Memory B cell (primary cell): ENCODE results near the gene CREM.

ENCODE experiments used
- ATAC-seq: fragments of 150-1000 bp; cut with Tn5 transposase; 2 replicates; pipeline ENCODE4 v1.10.0; 2021; ENCODE audit warnings: low read depth, mild to moderate bottlenecking, moderate library complexity
- DNase-seq, 2 donors: peaks; one replicate each; pipeline ENCODE4 v3.0.0; 2022; ENCODE audit warnings: low spot score in 2 of 2
- H3K27ac Mint-ChIP-seq: one replicate; pipeline ENCODE4 v1.8.0; 2022; ENCODE audit warnings: mild to moderate bottlenecking, moderate library complexity, mixed read lengths
- H3K27me3 Mint-ChIP-seq: one replicate; pipeline ENCODE4 v1.8.0; 2022; ENCODE audit warnings: mixed read lengths
- H3K36me3 Mint-ChIP-seq: one replicate; pipeline ENCODE4 v1.8.0; 2022; ENCODE audit warnings: mild to moderate bottlenecking, mixed read lengths
- H3K4me1 Mint-ChIP-seq: one replicate; pipeline ENCODE4 v1.8.0; 2022; ENCODE audit warnings: mixed read lengths
- H3K4me3 Mint-ChIP-seq: one replicate; pipeline ENCODE4 v1.8.0; 2022; ENCODE audit warnings: mild to moderate bottlenecking, moderate library complexity, mixed read lengths
- H3K9me3 Mint-ChIP-seq: one replicate; pipeline ENCODE4 v1.8.0; 2022; ENCODE audit warnings: mixed read lengths

The CREM gene

DNA sequence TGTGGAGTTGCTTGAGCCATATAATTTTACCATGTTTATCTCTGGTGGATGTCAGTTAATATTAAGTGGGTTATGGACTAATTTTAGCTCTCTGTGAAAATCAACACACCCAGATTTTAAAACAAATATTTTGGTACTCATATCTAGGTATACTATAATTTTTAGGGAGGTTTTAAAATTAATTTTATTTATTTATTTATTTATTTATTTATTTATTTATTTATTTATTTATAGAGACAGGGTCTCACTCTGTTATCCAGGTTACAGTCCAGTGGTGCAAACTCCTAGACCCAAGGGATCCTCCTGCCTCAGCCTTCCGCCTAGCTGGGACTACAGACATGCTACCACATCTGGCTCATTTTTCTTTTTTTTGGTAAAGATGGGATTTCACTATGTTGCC lies 7.3 kb upstream of the CREM start:
- no peak overlapping the region for H3K27ac Mint-ChIP-seq
- DNase-seq (no peak), ATAC-seq (no peak)
- H3K4me1 Mint-ChIP-seq: no peaks in the 10 kb centered on the region
- H3K9me3 Mint-ChIP-seq: no peaks in the 10 kb centered on the region
- no peak overlapping the region for H3K4me3 Mint-ChIP-seq
- no peaks in the 10 kb centered on the region for H3K27me3 Mint-ChIP-seq
- no peaks in the 10 kb centered on the region for H3K36me3 Mint-ChIP-seq

DNA sequence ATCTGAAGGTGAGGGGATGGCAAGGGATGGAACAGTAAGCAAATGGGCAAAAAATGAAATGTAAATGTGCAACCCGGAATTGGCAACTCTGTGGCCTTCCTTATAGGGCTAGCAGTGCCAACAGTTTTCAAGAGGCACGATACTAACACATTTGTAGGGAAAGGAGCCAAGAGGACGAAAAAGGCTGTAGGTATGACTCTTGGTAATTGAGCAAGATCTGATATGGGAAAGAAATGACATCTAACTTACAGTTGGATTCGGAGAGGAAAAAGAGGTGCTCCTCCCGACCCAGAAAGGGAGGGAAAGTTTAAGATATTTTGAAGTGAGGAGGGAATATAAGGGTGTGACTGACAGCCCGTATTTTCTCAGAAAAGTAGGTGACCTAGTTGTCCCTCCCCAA lies 2.1 kb upstream of the CREM start:
- ATAC-seq (no peak), DNase-seq (no peak)
- Mint-ChIP-seq H3K27me3 (no peaks in the 10 kb centered on the region), H3K27ac (peak overlapping the region; percentile 29), H3K4me1 (peaks cover 11% of the 10 kb centered on the region), H3K4me3 (no peak overlapping the region), H3K9me3 (no peaks in the 10 kb centered on the region), H3K36me3 (no peaks in the 10 kb centered on the region)

DNA sequence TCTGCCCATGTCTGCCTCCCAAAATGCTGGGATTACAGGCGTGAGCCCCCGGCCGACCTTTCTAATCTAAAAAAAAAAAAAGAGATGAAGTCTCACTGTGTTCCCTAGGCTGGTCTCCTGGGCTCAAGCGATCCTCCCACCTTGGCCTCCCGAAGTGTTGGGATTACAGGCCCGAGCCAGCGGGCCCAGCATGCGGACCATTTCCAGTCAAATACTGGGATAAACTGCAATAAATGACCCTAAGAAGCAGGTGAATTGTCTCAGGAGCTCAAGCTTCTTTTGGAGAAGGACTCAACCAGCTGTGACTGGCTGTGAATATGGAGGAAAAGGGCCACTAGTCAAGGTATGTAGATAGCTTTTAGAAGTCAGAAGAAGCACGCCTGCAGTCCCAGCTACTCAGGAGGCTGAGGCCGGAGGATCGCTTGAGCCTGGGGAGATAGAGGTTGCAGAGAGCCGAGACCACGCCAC lies 550 bp upstream of the CREM start:
- H3K27me3 Mint-ChIP-seq: no peaks in the 10 kb centered on the region
- ATAC-seq (no peak), DNase-seq (no peak)
- no peaks in the 10 kb centered on the region for H3K36me3 Mint-ChIP-seq
- H3K27ac Mint-ChIP-seq: peak overlapping the region; percentile 99
- H3K4me1 Mint-ChIP-seq: peaks cover 17% of the 10 kb centered on the region
- no peaks in the 10 kb centered on the region for H3K9me3 Mint-ChIP-seq
- peak overlapping the region; percentile 91 for H3K4me3 Mint-ChIP-seq

DNA sequence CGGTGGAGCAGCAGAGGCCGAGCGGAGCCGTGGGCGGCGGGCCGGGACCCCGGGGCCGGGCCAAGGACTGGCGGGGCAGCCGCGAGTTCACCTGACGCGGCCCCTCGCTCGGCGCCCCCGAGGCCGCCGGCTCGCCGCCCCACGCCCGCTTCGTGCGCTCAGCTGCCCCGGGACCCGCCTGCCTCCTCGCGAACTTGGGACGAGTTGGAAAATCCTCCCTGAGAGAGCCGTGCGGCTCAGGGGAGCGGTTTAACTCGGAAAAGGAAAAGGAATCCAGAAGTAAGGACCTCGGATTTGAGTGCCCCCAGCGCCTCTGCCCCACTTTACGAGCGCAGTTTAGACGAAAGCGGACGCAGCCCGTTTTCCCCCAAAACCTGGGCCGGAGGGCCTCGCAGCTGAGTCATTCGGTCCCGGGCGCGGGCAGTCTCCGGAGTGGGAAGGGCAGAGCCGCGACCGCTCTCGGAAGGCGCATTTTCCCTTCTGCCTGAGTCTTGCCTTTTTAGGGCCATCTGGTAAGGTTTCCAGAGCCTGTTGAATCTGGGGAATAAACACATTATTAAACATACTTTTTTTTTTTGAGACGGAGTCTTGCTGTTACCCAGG lies 744 bp downstream of the CREM start:
- Mint-ChIP-seq H3K27me3 (no peaks in the 10 kb centered on the region), H3K9me3 (no peaks in the 10 kb centered on the region), H3K4me1 (peaks cover 17% of the 10 kb centered on the region), H3K4me3 (peak overlapping the region; percentile 91), H3K27ac (peak overlapping the region; percentile 99), H3K36me3 (no peaks in the 10 kb centered on the region)
- DNase-seq: no peak
- peak; percentile 2 for ATAC-seq

DNA sequence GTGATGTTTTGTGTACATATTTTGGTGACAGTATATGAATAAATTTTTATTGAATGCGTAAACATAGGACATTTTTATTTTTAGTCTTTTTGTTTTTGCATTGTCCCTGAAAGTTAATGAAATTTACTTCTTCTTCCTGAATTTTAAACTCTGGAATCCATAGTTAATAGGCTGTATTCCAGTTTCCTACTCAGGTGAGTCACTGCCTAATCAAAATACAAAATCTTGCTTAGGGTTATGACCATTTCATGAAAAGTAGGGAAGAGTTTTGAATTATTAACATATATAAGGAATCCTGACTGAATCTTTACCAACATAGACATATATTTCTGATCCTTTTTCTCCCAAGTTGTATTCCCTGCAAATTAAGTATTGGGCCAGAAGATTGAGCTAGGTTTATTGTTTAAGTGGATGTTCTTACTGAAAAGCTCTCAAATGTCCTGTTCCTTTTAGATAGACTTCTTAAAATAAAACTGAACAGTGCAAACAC lies 2.6 kb downstream of the CREM start:
- no peaks in the 10 kb centered on the region for H3K36me3 Mint-ChIP-seq
- no peaks in the 10 kb centered on the region for H3K9me3 Mint-ChIP-seq
- DNase-seq: no peak
- H3K4me3 Mint-ChIP-seq: peak overlapping the region; percentile 49
- H3K27me3 Mint-ChIP-seq: no peaks in the 10 kb centered on the region
- peaks cover 23% of the 10 kb centered on the region for H3K4me1 Mint-ChIP-seq
- no peak for ATAC-seq
- H3K27ac Mint-ChIP-seq: peak overlapping the region; percentile 99

DNA sequence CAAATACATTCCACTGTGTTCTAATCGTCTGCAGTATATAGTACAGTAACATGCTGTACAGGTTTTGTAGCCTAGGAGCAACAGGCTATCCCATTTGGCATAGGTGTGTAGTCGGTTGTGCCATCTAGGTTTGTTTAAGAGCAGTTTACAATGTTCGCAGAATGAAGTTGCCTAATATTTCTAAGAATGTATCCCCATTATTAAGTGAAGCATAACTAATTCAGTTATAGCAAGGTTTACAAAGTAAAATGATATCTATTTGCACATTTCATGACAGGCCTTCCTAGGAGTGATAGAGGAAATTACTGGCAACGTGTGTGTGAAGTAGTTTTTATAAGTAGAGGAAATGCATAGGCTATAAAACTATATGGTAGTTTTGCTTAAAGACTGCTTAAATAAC lies 4.0 kb downstream of the CREM start:
- Mint-ChIP-seq H3K36me3 (no peaks in the 10 kb centered on the region), H3K9me3 (no peaks in the 10 kb centered on the region), H3K27ac (peak overlapping the region; percentile 90), H3K4me3 (peak overlapping the region; percentile 11), H3K27me3 (no peaks in the 10 kb centered on the region), H3K4me1 (peaks cover 26% of the 10 kb centered on the region)
- ATAC-seq (no peak), DNase-seq (no peak)

DNA sequence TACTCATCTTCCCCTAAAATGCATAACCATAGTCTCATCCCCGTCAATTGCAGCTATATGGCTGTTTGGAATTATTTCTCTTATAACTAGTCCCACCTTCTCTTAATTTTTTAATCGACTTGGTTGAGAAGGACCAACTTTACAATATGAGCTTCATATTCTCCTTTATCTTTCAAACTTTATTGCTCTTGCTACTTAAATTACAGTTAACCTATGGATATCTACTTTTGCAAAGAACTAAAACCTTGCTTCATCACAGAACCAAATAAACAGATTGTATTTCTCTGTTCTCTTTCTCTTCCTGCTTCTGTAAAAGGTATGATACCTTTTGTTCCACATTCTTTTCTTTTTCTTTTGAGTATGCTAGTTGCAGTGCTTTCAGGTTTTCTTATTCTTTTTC lies 6.1 kb downstream of the CREM start:
- H3K9me3 Mint-ChIP-seq: no peaks in the 10 kb centered on the region
- ATAC-seq (no peak), DNase-seq (no peak)
- H3K4me1 Mint-ChIP-seq: peaks cover 30% of the 10 kb centered on the region
- peak overlapping the region; percentile 97 for H3K27ac Mint-ChIP-seq
- H3K27me3 Mint-ChIP-seq: no peaks in the 10 kb centered on the region
- H3K36me3 Mint-ChIP-seq: no peaks in the 10 kb centered on the region
- H3K4me3 Mint-ChIP-seq: peak overlapping the region; percentile 70

DNA sequence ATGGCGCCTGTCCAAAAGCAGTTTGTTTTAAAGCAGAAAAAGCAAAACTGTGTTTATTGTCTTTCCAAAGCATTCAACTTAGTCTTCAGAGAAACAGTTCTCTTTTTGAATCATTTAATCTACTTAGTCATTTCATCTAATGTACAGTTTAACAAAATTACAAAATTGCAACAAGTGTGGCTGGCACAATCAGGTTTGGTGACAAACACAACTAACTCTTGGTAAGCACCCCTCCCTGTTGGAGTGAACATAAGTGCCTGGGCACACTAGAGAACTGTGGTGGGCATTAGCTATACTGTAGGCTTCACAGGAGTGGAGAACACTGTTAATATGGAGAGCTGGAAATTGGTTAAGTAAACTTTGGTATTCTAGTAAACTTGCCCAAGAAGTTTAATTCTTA lies 6.9 kb downstream of the CREM start:
- H3K4me1 Mint-ChIP-seq: peaks cover 26% of the 10 kb centered on the region
- no peaks in the 10 kb centered on the region for H3K9me3 Mint-ChIP-seq
- H3K4me3 Mint-ChIP-seq: no peak overlapping the region
- DNase-seq (no peak), ATAC-seq (no peak)
- H3K36me3 Mint-ChIP-seq: no peaks in the 10 kb centered on the region
- no peaks in the 10 kb centered on the region for H3K27me3 Mint-ChIP-seq
- H3K27ac Mint-ChIP-seq: peak overlapping the region; percentile 97

DNA sequence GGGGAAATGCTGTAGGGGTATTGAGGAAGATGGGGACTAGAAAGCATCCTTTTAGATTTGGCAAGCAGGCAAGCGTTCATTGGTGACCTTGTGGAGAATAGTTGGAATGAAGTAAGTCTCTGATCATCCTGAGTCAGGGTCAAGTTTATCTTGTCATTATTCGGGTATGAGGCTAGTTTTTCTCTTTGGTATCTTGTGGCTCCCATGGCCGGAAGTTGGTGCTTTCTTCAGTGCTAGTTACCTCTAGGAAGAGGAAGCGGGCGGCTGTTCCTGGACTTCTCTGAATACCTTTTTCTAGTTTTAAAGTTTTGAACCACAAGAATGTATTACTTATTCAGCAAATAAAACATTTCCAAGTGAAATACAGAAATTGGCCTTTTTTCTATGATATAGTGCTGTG lies 9.2 kb downstream of the CREM start:
- peak overlapping the region; percentile 51 for H3K4me3 Mint-ChIP-seq
- peaks cover 20% of the 10 kb centered on the region for H3K4me1 Mint-ChIP-seq
- H3K27ac Mint-ChIP-seq: peak overlapping the region; percentile 88
- ATAC-seq: peak; percentile 6
- H3K36me3 Mint-ChIP-seq: no peaks in the 10 kb centered on the region
- peak in 1 of 2 donors; percentile 14 for DNase-seq
- H3K27me3 Mint-ChIP-seq: no peaks in the 10 kb centered on the region
- H3K9me3 Mint-ChIP-seq: no peaks in the 10 kb centered on the region

DNA sequence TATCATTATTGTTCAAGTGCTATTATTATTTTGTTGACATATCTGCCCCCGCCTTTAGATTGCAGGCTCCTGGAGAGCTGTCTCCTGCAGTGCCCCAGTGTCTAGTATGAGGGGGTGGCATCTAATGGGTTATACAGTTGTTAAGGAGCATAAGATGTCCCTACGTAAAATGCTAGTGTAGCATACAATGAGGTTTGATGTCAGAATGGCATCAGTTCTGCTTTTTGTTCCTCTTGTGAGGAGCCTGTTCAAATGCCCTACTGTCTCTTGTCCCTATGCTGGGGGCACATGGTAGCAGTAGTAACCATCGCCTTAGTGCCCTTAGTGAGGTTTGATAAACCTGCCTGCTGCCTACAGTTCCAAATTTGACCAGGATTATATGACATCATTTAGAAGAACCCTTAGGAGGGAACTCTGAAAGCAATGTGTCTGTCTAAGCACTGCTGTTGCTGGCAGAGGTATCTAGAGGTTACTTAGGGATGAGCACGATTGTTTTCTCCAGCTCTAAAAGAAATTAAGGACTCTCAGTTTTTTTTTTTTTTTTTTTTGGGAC lies 9.7 kb downstream of the CREM start:
- no peaks in the 10 kb centered on the region for H3K9me3 Mint-ChIP-seq
- peaks cover 18% of the 10 kb centered on the region for H3K4me1 Mint-ChIP-seq
- H3K4me3 Mint-ChIP-seq: peak overlapping the region; percentile 51
- peak overlapping the region; percentile 88 for H3K27ac Mint-ChIP-seq
- no peaks in the 10 kb centered on the region for H3K27me3 Mint-ChIP-seq
- no peaks in the 10 kb centered on the region for H3K36me3 Mint-ChIP-seq
- peak; percentile 51 to 69 for DNase-seq
- peak; percentile 85 for ATAC-seq

DNA sequence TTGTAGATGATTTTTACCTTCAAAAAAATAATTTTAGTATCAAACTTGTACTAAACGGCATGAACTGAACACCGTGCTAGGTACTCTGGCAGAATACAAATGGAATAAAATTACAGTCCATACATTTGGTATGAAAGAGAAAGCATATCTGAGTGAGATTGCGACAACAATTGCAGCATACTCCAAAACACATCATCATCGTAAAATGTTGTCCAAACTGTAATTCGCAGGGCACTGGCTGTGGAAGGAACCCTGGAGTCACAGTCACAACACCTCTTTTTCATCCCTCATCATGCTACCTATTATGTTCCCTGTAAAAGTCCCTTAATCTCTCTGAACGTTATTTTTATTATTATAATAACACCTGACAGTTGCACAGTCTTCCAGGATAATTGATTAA lies 13.5 kb downstream of the CREM start:
- no peak for ATAC-seq
- DNase-seq: no peak
- Mint-ChIP-seq H3K27ac (no peak overlapping the region), H3K4me3 (no peak overlapping the region), H3K27me3 (no peaks in the 10 kb centered on the region), H3K4me1 (peaks cover 12% of the 10 kb centered on the region), H3K36me3 (no peaks in the 10 kb centered on the region), H3K9me3 (no peaks in the 10 kb centered on the region)

DNA sequence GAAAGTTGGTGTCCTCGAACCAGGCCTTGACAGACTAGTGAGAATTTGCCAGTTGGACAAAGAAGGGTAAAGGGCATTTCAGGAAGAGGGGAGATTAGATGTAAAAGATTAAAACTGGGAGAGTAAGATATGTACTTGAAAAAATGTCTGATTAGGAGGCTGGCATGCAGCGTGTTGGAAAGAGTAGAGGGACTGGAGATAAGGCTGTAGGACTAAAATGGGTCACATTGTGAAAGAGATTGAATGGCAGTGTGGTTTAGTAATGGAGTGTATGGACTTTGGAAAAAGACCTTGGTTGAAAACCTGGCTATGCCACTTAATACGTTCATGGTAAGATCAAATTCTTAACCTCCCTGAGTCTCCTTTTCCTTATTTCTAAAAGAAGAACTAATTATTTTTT lies 14.1 kb downstream of the CREM start:
- Mint-ChIP-seq H3K4me3 (no peak overlapping the region), H3K27me3 (no peaks in the 10 kb centered on the region), H3K4me1 (peaks cover 8% of the 10 kb centered on the region), H3K9me3 (no peaks in the 10 kb centered on the region), H3K27ac (no peak overlapping the region), H3K36me3 (no peaks in the 10 kb centered on the region)
- no peak for ATAC-seq
- no peak for DNase-seq

DNA sequence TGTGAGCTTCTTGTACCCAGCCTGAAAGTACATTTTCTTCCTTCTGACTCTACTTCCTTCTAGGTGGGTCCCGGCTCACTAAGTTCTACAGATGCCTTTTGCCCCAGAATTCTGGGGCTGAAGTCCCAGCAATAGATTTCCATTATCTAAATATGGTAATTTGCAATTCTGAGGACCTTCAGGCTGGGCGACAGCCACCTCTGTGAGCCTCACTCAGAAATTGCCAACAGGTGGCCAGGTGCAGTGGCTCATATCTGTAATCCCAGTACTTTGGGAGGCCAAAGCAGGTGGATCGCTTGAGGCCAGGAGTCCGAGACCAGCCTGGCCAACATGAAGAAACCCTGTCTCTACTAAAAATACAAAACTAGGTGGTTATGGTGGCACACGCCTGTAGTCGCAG lies 23.7 kb downstream of the CREM start:
- H3K9me3 Mint-ChIP-seq: no peaks in the 10 kb centered on the region
- DNase-seq: no peak
- peaks cover 18% of the 10 kb centered on the region for H3K4me1 Mint-ChIP-seq
- no peaks in the 10 kb centered on the region for H3K36me3 Mint-ChIP-seq
- peak overlapping the region; percentile 24 for H3K4me3 Mint-ChIP-seq
- H3K27ac Mint-ChIP-seq: peak overlapping the region; percentile 82
- H3K27me3 Mint-ChIP-seq: no peaks in the 10 kb centered on the region
- no peak for ATAC-seq

DNA sequence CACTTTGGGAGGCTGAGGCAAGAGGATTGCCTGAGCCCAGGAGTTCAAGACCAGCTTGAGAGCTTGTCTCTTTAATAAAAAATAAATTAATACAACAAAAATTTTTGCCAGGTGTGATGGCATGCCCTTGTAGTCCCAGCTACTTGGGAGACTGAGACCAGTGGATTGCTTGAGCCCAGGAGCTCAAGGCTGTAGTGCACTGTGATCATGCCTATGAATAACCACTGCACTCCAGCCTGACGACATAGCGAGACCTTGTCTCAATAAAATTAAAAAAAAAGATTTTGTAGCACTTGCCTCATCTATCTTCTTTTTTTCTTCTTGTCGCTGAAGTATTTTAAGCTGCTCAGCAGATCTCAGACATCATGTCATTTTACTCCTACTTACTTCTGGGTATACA lies 26.3 kb downstream of the CREM start:
- Mint-ChIP-seq H3K36me3 (no peaks in the 10 kb centered on the region), H3K4me1 (peaks cover 18% of the 10 kb centered on the region), H3K27ac (no peak overlapping the region), H3K27me3 (no peaks in the 10 kb centered on the region), H3K4me3 (no peak overlapping the region), H3K9me3 (no peaks in the 10 kb centered on the region)
- DNase-seq (no peak), ATAC-seq (no peak)

DNA sequence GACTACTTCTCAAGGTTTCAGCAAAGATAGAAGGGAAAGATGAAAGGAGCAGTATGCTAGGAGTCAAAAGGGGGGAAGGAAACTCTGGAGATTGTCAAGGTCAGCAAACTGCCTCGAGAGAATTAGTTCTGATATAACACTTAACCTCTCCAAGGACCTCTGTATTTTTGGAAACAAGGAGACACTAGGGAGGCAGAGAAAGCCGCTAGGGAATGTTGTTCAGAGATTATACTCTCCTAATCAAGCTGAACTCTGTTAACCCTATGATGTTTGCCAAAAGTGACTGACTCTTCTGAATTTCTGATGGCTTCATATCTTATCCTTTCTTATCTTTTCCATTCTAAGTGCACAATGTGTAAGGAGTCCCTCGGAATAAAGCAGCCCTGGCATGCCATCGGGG lies 27.1 kb downstream of the CREM start:
- Mint-ChIP-seq H3K36me3 (no peaks in the 10 kb centered on the region), H3K4me3 (no peak overlapping the region), H3K4me1 (peaks cover 18% of the 10 kb centered on the region), H3K27me3 (no peaks in the 10 kb centered on the region), H3K27ac (no peak overlapping the region), H3K9me3 (no peaks in the 10 kb centered on the region)
- no peak for ATAC-seq
- no peak for DNase-seq
